Calu3 (cell line): Measurements from ENCODE around the gene TMEM132D. TPM values are rescaled to one million over a fixed set of nuclear protein-coding genes. Genes with fewer than 3 reads are reported as not detected.

Experiments used
- BruUV-seq: library from RNA; stranded (reverse); fragments of 400-500 nt; replicated peaks from 2 replicates; lab custom pipeline; 2021; lab: Mats Ljungman, UMichigan
- CTCF ChIA-PET: fragments of 300-600 bp; sonication (Branson Sonifier 250); formaldehyde crosslinking; loops from one replicate; lab custom pipeline; 2022; ENCODE audit warnings: antibody characterized with exemption; lab: Charles Lee
- DNase-seq: peaks from one replicate; pipeline ENCODE4 v3.0.0; 2022
- H3K27ac Mint-ChIP-seq: one replicate; pipeline ENCODE4 v1.8.0; 2022; ENCODE audit warnings: mixed read lengths; ENCODE audit not compliant: unreplicated experiment
- H3K27me3 Mint-ChIP-seq: one replicate; pipeline ENCODE4 v1.8.0; 2022; ENCODE audit warnings: mixed read lengths; ENCODE audit not compliant: unreplicated experiment
- H3K36me3 Mint-ChIP-seq: one replicate; pipeline ENCODE4 v1.8.0; 2022; ENCODE audit warnings: mild to moderate bottlenecking, moderate library complexity, mixed read lengths; ENCODE audit not compliant: insufficient read depth, unreplicated experiment
- H3K4me1 Mint-ChIP-seq: one replicate; pipeline ENCODE4 v1.8.0; 2022; ENCODE audit warnings: mild to moderate bottlenecking, low read depth, mixed read lengths; ENCODE audit not compliant: unreplicated experiment
- H3K4me3 Mint-ChIP-seq: one replicate; pipeline ENCODE4 v1.8.0; 2022; ENCODE audit warnings: mild to moderate bottlenecking, low read depth, moderate library complexity, mixed read lengths; ENCODE audit not compliant: unreplicated experiment
- H3K9me3 Mint-ChIP-seq: one replicate; pipeline ENCODE4 v1.8.0; 2022; ENCODE audit warnings: low read depth, mixed read lengths; ENCODE audit not compliant: unreplicated experiment
- intact Hi-C: fragments of 100-400 bp; cut with micrococcal nuclease; formaldehyde crosslinking; loops from one replicate; pipeline ENCODE4 v1.10.0; 2022; ENCODE audit not compliant: unreplicated experiment
- total RNA-seq: library from RNA; stranded (reverse); gene quantifications from 2 replicates; pipeline ENCODE4 v1.2.3, GENCODE V29; 2022
- TF ChIP-seq, protein P1 (sequence below): fragments of 200-600 bp; IDR thresholded peaks from one replicate; pipeline ENCODE4 v1.8.0; 2022; ENCODE audit warnings: antibody characterized with exemption; ENCODE audit not compliant: unreplicated experiment

The TMEM132D gene
- total RNA-seq, 1 experiment from 2014 or later, result not detected

DNA sequence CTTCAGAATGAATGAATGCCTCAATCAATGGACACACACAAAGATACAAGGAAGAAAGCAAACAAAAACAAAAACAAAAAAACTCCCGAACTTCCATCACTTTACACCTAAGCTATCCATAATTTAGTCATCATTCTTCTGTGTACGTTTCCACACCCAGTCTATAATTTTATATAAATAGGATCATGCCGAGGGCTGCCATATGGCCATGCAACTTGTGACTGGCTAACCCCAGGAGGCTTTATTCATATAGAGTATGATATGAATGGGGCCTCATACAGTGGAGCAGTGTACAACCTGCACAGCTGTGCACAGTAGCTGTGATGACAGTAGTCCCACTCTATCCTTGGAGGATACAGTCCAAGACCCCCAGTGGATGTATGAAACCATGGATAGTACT is 365.7 kb downstream of the TMEM132D start:
- no TSS peak for BruUV-seq
- intact Hi-C loops, result no loop called here
- H3K9me3 Mint-ChIP-seq, result peaks cover 16% of the 10 kb centered on the region
- no peaks in the 10 kb centered on the region for H3K4me1 Mint-ChIP-seq
- no peak overlapping the region for H3K4me3 Mint-ChIP-seq
- H3K27ac Mint-ChIP-seq, result no peak overlapping the region
- no peaks in the 10 kb centered on the region for H3K27me3 Mint-ChIP-seq
- no peaks in the 10 kb centered on the region for H3K36me3 Mint-ChIP-seq
- TF ChIP-seq, protein P1, sequence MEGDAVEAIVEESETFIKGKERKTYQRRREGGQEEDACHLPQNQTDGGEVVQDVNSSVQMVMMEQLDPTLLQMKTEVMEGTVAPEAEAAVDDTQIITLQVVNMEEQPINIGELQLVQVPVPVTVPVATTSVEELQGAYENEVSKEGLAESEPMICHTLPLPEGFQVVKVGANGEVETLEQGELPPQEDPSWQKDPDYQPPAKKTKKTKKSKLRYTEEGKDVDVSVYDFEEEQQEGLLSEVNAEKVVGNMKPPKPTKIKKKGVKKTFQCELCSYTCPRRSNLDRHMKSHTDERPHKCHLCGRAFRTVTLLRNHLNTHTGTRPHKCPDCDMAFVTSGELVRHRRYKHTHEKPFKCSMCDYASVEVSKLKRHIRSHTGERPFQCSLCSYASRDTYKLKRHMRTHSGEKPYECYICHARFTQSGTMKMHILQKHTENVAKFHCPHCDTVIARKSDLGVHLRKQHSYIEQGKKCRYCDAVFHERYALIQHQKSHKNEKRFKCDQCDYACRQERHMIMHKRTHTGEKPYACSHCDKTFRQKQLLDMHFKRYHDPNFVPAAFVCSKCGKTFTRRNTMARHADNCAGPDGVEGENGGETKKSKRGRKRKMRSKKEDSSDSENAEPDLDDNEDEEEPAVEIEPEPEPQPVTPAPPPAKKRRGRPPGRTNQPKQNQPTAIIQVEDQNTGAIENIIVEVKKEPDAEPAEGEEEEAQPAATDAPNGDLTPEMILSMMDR, result no peak
- CTCF ChIA-PET, result no interaction called here
- DNase-seq, result no peak

DNA sequence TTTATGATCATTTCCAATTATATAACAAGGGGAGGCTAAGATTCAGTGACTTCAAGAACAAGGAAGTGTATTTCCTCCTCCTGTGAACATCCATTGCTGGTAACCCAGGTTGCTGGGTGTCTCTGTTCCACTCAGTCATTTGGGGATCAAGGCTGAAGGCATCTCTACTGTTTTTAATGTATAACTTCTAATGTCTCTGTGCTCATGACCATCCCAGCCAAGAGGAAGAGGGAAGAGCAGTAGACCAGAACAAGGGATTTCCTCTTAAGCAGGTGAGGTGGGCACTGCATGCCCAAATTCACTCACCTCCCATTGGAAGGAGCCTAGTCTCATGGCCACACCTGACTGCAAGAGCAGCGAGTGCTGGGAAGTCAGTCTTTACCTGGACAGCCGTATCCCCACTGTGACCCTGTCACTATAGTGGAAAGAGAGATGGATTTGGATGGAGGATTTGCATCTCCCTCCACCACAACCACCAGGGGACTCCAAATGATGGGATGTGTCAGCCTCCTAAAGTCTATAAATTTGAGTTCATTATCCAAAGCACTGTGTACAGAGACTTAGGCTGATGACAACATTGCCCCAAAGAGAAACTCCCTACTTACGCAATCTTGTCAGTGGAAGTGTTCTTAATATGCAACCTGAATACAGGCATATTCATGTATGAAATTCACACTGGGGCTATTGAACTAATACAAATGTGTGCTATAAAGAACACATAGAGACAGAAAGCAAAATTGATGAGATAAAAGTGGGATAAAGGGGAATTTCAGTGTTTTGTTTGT is 368.7 kb downstream of the TMEM132D start:
- CTCF ChIA-PET, result no interaction called here
- H3K9me3 Mint-ChIP-seq, result peaks cover 17% of the 10 kb centered on the region
- H3K4me3 Mint-ChIP-seq, result no peak overlapping the region
- no peaks in the 10 kb centered on the region for H3K36me3 Mint-ChIP-seq
- DNase-seq, result no peak
- H3K4me1 Mint-ChIP-seq, result no peaks in the 10 kb centered on the region
- H3K27ac Mint-ChIP-seq, result no peak overlapping the region
- no peaks in the 10 kb centered on the region for H3K27me3 Mint-ChIP-seq
- TF ChIP-seq, protein P1, result no peak
- intact Hi-C loops, result no loop called here
- BruUV-seq, result no TSS peak

DNA sequence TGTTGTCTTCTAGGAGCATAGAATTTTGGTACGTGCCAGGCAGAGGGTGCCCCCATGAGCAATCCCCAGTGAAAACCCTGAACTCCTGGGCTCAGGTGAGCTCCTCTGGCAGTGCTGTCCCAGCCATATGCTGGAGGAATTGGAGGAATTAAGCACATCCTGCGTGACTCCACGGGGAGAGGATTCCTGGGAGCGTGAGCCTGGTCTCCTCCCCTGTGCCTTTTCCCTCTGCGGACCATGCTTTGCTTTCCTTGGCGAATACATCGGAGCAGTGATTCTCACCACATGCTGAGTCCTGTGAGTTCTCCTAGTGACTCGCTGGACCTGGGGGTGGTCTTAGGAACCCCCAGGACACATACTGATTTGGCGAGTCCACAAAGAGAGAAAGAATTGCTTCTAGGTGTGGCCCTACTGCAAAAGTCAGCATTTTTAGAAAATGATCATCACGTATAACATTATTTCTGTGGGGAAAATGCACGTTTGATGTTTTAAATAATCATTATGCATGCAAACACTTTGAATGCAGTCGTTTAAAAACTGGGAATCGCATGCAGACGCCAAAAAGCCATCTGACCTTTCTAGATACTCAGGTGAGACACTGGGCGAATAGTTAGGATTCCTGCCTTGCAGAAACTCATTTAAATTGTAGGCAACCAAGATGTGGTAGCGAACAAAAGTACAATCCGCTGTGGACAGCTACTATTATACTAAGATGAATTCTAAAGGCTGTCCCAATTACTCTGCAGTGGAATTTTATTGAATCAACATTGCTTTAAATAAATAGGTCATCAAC is 370.9 kb downstream of the TMEM132D start:
- Mint-ChIP-seq H3K27ac (no peak overlapping the region), H3K4me3 (no peak overlapping the region), H3K4me1 (no peaks in the 10 kb centered on the region), H3K27me3 (no peaks in the 10 kb centered on the region), H3K9me3 (peaks cover 17% of the 10 kb centered on the region), H3K36me3 (no peaks in the 10 kb centered on the region)
- no peak for DNase-seq
- BruUV-seq, result no TSS peak
- intact Hi-C loops, result no loop called here
- TF ChIP-seq, protein P1, result no peak
- CTCF ChIA-PET, result no interaction called here

DNA sequence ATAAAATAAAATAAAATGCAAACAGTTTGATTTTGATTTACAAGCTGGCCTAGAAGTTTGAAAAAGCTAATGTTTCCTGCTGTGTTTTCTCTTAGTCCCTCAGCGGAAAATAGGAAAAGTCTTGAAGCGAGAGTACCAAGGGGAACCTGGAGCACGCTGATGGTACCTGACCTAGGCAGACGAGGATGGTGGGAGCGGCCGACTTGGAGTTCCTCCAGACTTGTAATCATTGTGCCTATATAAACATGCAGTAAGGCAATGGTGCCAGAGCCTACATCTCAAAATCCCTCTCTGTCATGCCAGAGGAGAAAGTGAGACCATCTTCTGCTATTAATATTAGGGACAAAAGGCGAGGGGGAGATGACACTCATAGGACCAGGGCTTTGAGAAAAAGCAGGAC is 371.7 kb downstream of the TMEM132D start:
- H3K4me3 Mint-ChIP-seq, result no peak overlapping the region

More for the DNA sequence above, 371.7 kb downstream of the TMEM132D start:
- CTCF ChIA-PET, result no interaction called here
- Mint-ChIP-seq H3K9me3 (peaks cover 16% of the 10 kb centered on the region), H3K4me1 (no peaks in the 10 kb centered on the region), H3K27me3 (no peaks in the 10 kb centered on the region), H3K36me3 (no peaks in the 10 kb centered on the region), H3K27ac (no peak overlapping the region)
- BruUV-seq, result no TSS peak
- no peak for DNase-seq
- intact Hi-C loops, result no loop called here
- TF ChIP-seq, protein P1, result no peak
